PFSK-1 (cell line): ENCODE measurements around the gene ANHX. TPM values are rescaled to one million over a fixed set of nuclear protein-coding genes. Genes with fewer than 3 reads are reported as not detected.

Experiments
- FOXP2 ChIP-seq: optimal IDR thresholded peaks from 2 replicates; pipeline ENCODE3; 2011; ENCODE audit warnings: borderline replicate concordance, control low read depth, inconsistent platforms; ENCODE audit not compliant: insufficient read depth; ENCODE audit errors: extremely low read length, extremely low read depth
- POLR2AphosphoS5 ChIP-seq: IDR thresholded peaks from 2 replicates; pipeline ENCODE4 v1.6.1; 2012; ENCODE audit warnings: low read depth, mild to moderate bottlenecking, control low read depth, low read length, moderate library complexity
- REST ChIP-seq, 2 experiments: IDR thresholded peaks; 2 replicates each; pipeline versions ENCODE4 v1.6.1 to v1.8.0; 2011 to 2012; ENCODE audit warnings: low read depth in 2 of 2, low read length in 2 of 2, control low read depth in 1 of 2, inconsistent platforms in 1 of 2, mild to moderate bottlenecking in 1 of 2, moderate library complexity in 1 of 2; ENCODE audit not compliant: insufficient read depth in 1 of 2
- SIN3A ChIP-seq: IDR thresholded peaks from 2 replicates; pipeline ENCODE4 v1.6.1; 2012; ENCODE audit warnings: mild to moderate bottlenecking, low read length, moderate library complexity, borderline replicate concordance; ENCODE audit not compliant: insufficient read depth
- TAF1 ChIP-seq: IDR thresholded peaks from 2 replicates; pipeline ENCODE4 v1.6.1; 2012; ENCODE audit warnings: low read length, control low read depth, borderline replicate concordance; ENCODE audit not compliant: insufficient read depth
- polyA plus RNA-seq: library from polyadenylated mRNA; unstranded; fragments of >200 nt; gene quantifications from one replicate; pipeline ENCODE4 v1.2.1, GENCODE V29; 2012; ENCODE audit warnings: low read depth, missing spikeins; ENCODE audit not compliant: insufficient read length

ANHX gene
- not detected for polyA plus RNA-seq

- no peak for TF ChIP-seq TAF1
- no peak for TF ChIP-seq FOXP2
- no peak for TF ChIP-seq SIN3A
- TF ChIP-seq POLR2AphosphoS5, result no peak
- no peak for TF ChIP-seq REST (IDR thresholded peaks at IDR 0.05; ENCODE audit: insufficient read depth in 1 of 2, low read depth in 2 of 2, low read length in 2 of 2)
These were observed at the start of gene ANHX for GRCh38 chr12:133235401-133236112. Gene ANHX, minus strand, starts transcription at chr12:133235877. Its CDS starts 1,521 bp downstream, at chr12:133234356.

- TF ChIP-seq SIN3A (no peak), TAF1 (no peak), FOXP2 (no peak), REST (IDR thresholded peaks at IDR 0.05; ENCODE audit: insufficient read depth in 1 of 2, low read depth in 2 of 2, low read length in 2 of 2) (no peak), POLR2AphosphoS5 (no peak)
These were observed 28.5 kb upstream of the ANHX start for GRCh38 chr12:133264173-133264572.

DNA sequence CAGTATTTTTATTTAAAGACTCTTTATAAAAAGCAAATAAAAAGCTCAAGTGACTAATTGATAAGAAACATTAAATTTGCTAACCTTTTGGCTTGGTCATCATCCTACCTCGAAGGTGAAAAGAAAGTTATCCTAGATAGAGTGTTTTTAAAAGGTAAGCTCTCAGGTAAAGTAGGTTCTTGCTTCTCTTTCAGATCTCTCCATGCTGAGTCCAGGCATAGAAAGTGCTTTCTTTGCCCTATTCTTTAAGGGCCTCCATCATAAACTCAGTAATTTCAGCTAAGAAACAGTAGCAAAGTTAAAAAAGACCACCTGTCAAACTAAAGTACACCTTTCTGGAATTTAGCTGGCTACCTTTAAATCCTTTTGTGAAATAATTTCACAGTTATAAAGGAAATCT, 20.6 kb upstream of the ANHX start:
- TF ChIP-seq POLR2AphosphoS5 (no peak), TAF1 (no peak), FOXP2 (no peak), REST (IDR thresholded peaks at IDR 0.05; ENCODE audit: insufficient read depth in 1 of 2, low read depth in 2 of 2, low read length in 2 of 2) (no peak), SIN3A (no peak)

GRCh38 chr12:133251732-133252131, 16.1 kb upstream of the ANHX start:
- TF ChIP-seq SIN3A (no peak), FOXP2 (no peak), TAF1 (no peak)

DNA sequence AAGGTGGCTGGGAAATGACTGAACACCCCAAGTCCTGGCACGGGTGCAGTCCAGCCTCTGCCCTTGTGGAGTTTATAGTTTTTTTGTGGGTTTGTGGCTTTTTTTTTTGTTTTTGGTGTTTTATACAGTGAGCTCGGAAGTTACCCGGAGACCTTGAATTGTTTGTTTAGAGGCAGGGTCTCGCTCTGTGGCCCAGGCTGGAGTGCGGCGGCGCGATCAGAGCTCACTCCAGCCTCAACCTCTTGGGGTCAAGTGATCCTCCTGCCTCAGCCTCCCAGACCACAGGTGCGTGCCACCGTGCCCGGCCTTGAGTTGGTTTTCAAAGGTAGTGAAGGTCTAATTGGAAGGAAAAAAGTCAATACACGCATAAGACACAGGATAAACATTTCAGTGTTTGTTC, 879 bp upstream of the ANHX start:
- TF ChIP-seq POLR2AphosphoS5, result no peak

DNA sequence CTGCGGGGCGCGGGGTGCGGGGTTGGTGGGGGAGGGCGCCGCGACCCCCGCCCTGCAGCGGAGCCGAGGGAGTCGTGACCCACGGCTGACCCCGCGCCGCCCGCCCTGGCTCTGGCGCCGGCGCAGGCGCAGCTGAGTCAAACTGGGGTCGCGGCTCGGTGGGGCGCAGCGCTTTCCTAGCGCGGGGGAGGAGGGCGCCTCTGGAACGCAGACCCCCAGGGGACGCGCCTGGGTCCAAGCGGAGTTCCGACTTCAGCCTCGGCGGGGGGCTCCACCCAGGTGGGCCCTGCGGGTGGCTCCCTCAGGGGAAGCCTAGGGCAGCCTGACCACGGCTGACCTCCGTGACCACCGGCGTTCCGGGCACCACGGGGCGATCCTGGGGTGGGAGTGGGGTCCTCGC, 467 bp upstream of the ANHX start:
- no peak for TF ChIP-seq REST (IDR thresholded peaks at IDR 0.05; ENCODE audit: insufficient read depth in 1 of 2, low read depth in 2 of 2, low read length in 2 of 2)
- TF ChIP-seq SIN3A, result no peak
- no peak for TF ChIP-seq POLR2AphosphoS5
- no peak for TF ChIP-seq FOXP2
- no peak for TF ChIP-seq TAF1
